AG10803 (cell line): ENCODE results near the gene PRKX.
"Not testable (repeated sequence)": the region's sequence is repeated elsewhere in the genome, so short reads cannot be mapped to it uniquely, and the experiment has no call there.

Experiments
- DNase-seq: peaks from one replicate; pipeline ENCODE4 v3.0.0; 2010; ENCODE audit warnings: low read depth
- H3K4me3 ChIP-seq: 2 replicates; pipeline ENCODE4 v1.5.1; 2011; ENCODE audit warnings: mild to moderate bottlenecking, low read length, control low read depth
- CTCF ChIP-seq: conservative IDR thresholded peaks from 2 replicates; pipeline ENCODE4 v1.5.1; 2011; ENCODE audit warnings: mild to moderate bottlenecking, low read length, control low read depth, inconsistent platforms

Gene PRKX

GRCh38 chrX:3674881-3675280, 38.6 kb downstream of the PRKX start:
- DNase-seq: no peak
- no peak for TF ChIP-seq CTCF
- H3K4me3 ChIP-seq: no peak overlapping the region

GRCh38 chrX:3669841-3670475, 43.5 kb downstream of the PRKX start:
- H3K4me3 ChIP-seq: no peak overlapping the region

GRCh38 chrX:3666975-3667374, 46.5 kb downstream of the PRKX start:
- no peak overlapping the region for H3K4me3 ChIP-seq
- DNase-seq: no peak
- TF ChIP-seq CTCF: no peak

More at GRCh38 chrX:3669841-3670475, 43.5 kb downstream of the PRKX start:
- no peak for TF ChIP-seq CTCF
- no peak for DNase-seq

GRCh38 chrX:3664921-3665320, 48.5 kb downstream of the PRKX start:
- H3K4me3 ChIP-seq: no peak overlapping the region
- TF ChIP-seq CTCF: no peak
- DNase-seq: no peak

- not testable (repeated sequence) for DNase-seq, H3K4me3 ChIP-seq
Observed at GRCh38 chrX:3663576-3664250, 49.7 kb downstream of the PRKX start.

GRCh38 chrX:3659761-3660160, 53.7 kb downstream of the PRKX start:
- no peak overlapping the region for H3K4me3 ChIP-seq
- peak; percentile 18 for DNase-seq
- no peak for TF ChIP-seq CTCF

GRCh38 chrX:3655181-3655580, 58.3 kb downstream of the PRKX start:
- DNase-seq: no peak
- no peak for TF ChIP-seq CTCF
- H3K4me3 ChIP-seq: no peak overlapping the region

- no peak overlapping the region for H3K4me3 ChIP-seq
- DNase-seq: no peak
- TF ChIP-seq CTCF: no peak
Observed at GRCh38 chrX:3653111-3653510, 60.3 kb downstream of the PRKX start.
